HEK293 (cell line): ENCODE results near the gene APBB2.
A peak's percentile ranks its signal among the peaks of the same experiment; 100 is the strongest.

Source experiments
- CTCF ChIA-PET: fragments of 350-600 bp; formaldehyde crosslinking; extraction: SDS; loops from one replicate; lab custom pipeline; 2021; ENCODE audit warnings: antibody characterized with exemption; lab: Yijun Ruan, JAX
- POLR2A ChIA-PET: fragments of 300-600 bp; formaldehyde crosslinking; extraction: SDS; loops from one replicate; lab custom pipeline; 2020; ENCODE audit warnings: antibody characterized with exemption, inconsistent platforms; lab: Yijun Ruan, JAX
- H3K27ac ChIP-seq: fragments of 200-500 bp; sonication (Bioruptor generic); 2 replicates; pipeline ENCODE4 v1.5.1; 2014; ENCODE audit warnings: low read depth, low read length, control low read depth, inconsistent platforms; ENCODE audit errors: extremely low read depth
- H3K36me3 ChIP-seq, 2 experiments: fragments of 200-500 bp in 1 of 2; sonication (Bioruptor generic) in 1 of 2; 1 replicate in 1 of 2; 2 replicates in 1 of 2; pipeline ENCODE4 v1.5.1; 2014 to 2017; ENCODE audit warnings: inconsistent platforms in 2 of 2, low read length in 2 of 2; ENCODE audit not compliant: control insufficient read depth in 2 of 2, insufficient read depth in 1 of 2
- H3K4me1 ChIP-seq: fragments of 200-500 bp; sonication (Bioruptor generic); 2 replicates; pipeline ENCODE4 v1.5.1; 2014; ENCODE audit warnings: mild to moderate bottlenecking, low read length, inconsistent platforms; ENCODE audit not compliant: control insufficient read depth, insufficient read depth
- H3K4me3 ChIP-seq: 2 replicates; pipeline ENCODE4 v1.5.1; 2011; ENCODE audit warnings: low read depth, mild to moderate bottlenecking, control low read depth, low read length, moderate library complexity
- H3K9me3 ChIP-seq: fragments of 200-500 bp; sonication (Bioruptor generic); 2 replicates; pipeline ENCODE4 v1.5.1; 2014; ENCODE audit warnings: low read depth, low read length, inconsistent platforms; ENCODE audit not compliant: control insufficient read depth, insufficient read depth
- KLF8 ChIP-seq: fragments of 450-650 bp; formaldehyde crosslinking; IDR thresholded peaks from 2 replicates; pipeline ENCODE4 v1.5.1; 2016; ENCODE audit warnings: missing biosample characterization, missing genetic modification characterization
- ZBTB44 ChIP-seq: fragments of 450-650 bp; IDR thresholded peaks from 2 replicates; pipeline ENCODE4 v1.5.1; 2018; ENCODE audit warnings: missing biosample characterization, mild to moderate bottlenecking, missing genetic modification characterization
- ZFP37 ChIP-seq: fragments of 450-650 bp; formaldehyde crosslinking; IDR thresholded peaks from 2 replicates; pipeline ENCODE4 v1.5.1; 2016; ENCODE audit warnings: missing biosample characterization, missing genetic modification characterization
- ZNF157 ChIP-seq: fragments of 450-650 bp; formaldehyde crosslinking; IDR thresholded peaks from 2 replicates; pipeline ENCODE4 v1.5.1; 2016; ENCODE audit warnings: missing biosample characterization, missing genetic modification characterization
- ZNF23 ChIP-seq: fragments of 450-650 bp; formaldehyde crosslinking; IDR thresholded peaks from 2 replicates; pipeline ENCODE4 v1.5.1; 2016; ENCODE audit warnings: missing biosample characterization, missing genetic modification characterization, borderline replicate concordance
- ZNF280D ChIP-seq: fragments of 450-650 bp; formaldehyde crosslinking; IDR thresholded peaks from 2 replicates; pipeline ENCODE4 v1.5.1; 2016; ENCODE audit warnings: missing biosample characterization, missing genetic modification characterization
- ZNF302 ChIP-seq: fragments of 450-650 bp; formaldehyde crosslinking; IDR thresholded peaks from 2 replicates; pipeline ENCODE4 v1.5.1; 2016; ENCODE audit warnings: missing biosample characterization, missing genetic modification characterization, low read depth
- ZNF311 ChIP-seq: fragments of 450-650 bp; formaldehyde crosslinking; IDR thresholded peaks from 2 replicates; pipeline ENCODE4 v1.5.1; 2017; ENCODE audit warnings: missing biosample characterization, missing genetic modification characterization, borderline replicate concordance
- ZNF335 ChIP-seq: fragments of 450-650 bp; formaldehyde crosslinking; conservative IDR thresholded peaks from 2 replicates; pipeline ENCODE4 v1.5.1; 2016; ENCODE audit warnings: missing biosample characterization, missing genetic modification characterization
- ZNF404 ChIP-seq: fragments of 450-650 bp; formaldehyde crosslinking; IDR thresholded peaks from 2 replicates; pipeline ENCODE4 v1.5.1; 2017; ENCODE audit warnings: missing biosample characterization, missing genetic modification characterization
- ZNF585B ChIP-seq: fragments of 450-650 bp; formaldehyde crosslinking; IDR thresholded peaks from 2 replicates; pipeline ENCODE4 v1.5.1; 2016; ENCODE audit warnings: missing biosample characterization, missing genetic modification characterization
- ZNF76 ChIP-seq: fragments of 450-650 bp; formaldehyde crosslinking; IDR thresholded peaks from 2 replicates; pipeline ENCODE4; 2016; ENCODE audit warnings: low read depth, missing biosample characterization, missing genetic modification characterization, borderline replicate concordance
- ZNF837 ChIP-seq: fragments of 450-650 bp; formaldehyde crosslinking; IDR thresholded peaks from 2 replicates; pipeline ENCODE4 v1.5.1; 2016; ENCODE audit warnings: missing biosample characterization, missing genetic modification characterization
- ZXDB ChIP-seq: fragments of 450-650 bp; formaldehyde crosslinking; IDR thresholded peaks from 2 replicates; pipeline ENCODE4 v1.5.1; 2016; ENCODE audit warnings: missing biosample characterization, missing genetic modification characterization
- TF ChIP-seq, protein P1 (sequence below): fragments of 450-650 bp; formaldehyde crosslinking; IDR thresholded peaks from 2 replicates; pipeline ENCODE4 v1.5.1; 2017; ENCODE audit warnings: missing biosample characterization, missing genetic modification characterization

APBB2 gene

DNA sequence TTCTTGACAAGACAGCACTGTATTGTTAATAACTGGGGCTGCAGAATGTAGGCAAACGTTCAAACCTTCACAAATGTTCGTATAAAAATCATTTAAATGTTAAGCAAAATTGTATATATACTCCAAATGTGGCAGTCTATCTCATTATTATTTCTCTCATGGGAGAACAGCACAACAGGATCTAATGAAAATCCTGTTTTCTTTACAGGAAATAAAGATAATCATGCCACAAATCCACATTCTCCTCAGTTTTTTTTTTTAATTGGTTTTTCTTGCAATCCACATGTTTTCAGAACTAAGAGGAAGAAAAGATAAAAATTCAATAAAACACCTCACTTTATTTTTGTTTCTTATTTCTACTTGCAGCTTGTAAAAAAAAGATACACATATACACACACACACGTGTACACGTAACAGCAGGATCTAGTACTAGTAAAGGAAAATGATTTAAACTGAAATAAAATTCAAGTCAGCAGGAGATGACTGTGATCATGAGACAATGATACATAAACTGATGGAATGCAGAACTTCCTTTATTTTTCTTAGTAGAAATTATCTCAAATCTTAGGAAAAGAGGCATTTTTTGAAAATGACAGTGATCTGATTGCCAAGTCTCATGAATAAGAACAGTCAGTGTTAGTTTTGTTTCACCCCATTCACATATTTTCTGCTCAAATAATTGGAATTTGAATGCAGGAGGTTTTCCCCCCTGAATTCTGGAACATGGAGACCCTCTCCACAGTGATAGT is 11.3 kb downstream of the APBB2 start:
- H3K27ac ChIP-seq = no peak overlapping the region
- H3K4me3 ChIP-seq = no peak overlapping the region
- H3K9me3 ChIP-seq = no peaks in the 10 kb centered on the region
- peaks cover 4% of the 10 kb centered on the region; the same call in 1 of the 2 replicates for H3K4me1 ChIP-seq
- no peak for TF ChIP-seq KLF8
- TF ChIP-seq ZNF837 = no peak
- TF ChIP-seq ZNF335 (tag by site-specific recombination) = no peak
- no peak for TF ChIP-seq ZNF404 (tag by site-specific recombination)
- TF ChIP-seq, protein P1, sequence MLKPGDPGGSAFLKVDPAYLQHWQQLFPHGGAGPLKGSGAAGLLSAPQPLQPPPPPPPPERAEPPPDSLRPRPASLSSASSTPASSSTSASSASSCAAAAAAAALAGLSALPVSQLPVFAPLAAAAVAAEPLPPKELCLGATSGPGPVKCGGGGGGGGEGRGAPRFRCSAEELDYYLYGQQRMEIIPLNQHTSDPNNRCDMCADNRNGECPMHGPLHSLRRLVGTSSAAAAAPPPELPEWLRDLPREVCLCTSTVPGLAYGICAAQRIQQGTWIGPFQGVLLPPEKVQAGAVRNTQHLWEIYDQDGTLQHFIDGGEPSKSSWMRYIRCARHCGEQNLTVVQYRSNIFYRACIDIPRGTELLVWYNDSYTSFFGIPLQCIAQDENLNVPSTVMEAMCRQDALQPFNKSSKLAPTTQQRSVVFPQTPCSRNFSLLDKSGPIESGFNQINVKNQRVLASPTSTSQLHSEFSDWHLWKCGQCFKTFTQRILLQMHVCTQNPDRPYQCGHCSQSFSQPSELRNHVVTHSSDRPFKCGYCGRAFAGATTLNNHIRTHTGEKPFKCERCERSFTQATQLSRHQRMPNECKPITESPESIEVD (tag by site-specific recombination) = peak; percentile 74
- TF ChIP-seq ZXDB (tag by site-specific recombination) = no peak
- no peak for TF ChIP-seq ZBTB44
- TF ChIP-seq ZNF311 = no peak
- no peak for TF ChIP-seq ZNF76 (tag by site-specific recombination)
- POLR2A ChIA-PET = no interaction called here
- H3K36me3 ChIP-seq = no peaks in the 10 kb centered on the region
- CTCF ChIA-PET = interaction anchor here (2.1 kb wide), 1 partner anchor 10 kb away, joined by 8 read pairs; no protein-coding TSS in a partner anchor

- POLR2A ChIA-PET = no interaction called here
- no peaks in the 10 kb centered on the region for H3K9me3 ChIP-seq
- no peaks in the 10 kb centered on the region for H3K36me3 ChIP-seq
- H3K4me3 ChIP-seq = no peak overlapping the region
- TF ChIP-seq ZNF157 (tag by site-specific recombination) = no peak
- TF ChIP-seq ZNF23 (tag by site-specific recombination) = no peak
- TF ChIP-seq ZNF280D (tag by site-specific recombination) = no peak
- no peak for TF ChIP-seq ZNF585B (tag by site-specific recombination)
- no peak for TF ChIP-seq ZNF302 (tag by site-specific recombination)
- no peak for TF ChIP-seq ZFP37 (tag by site-specific recombination)
- TF ChIP-seq, all 188 proteins: peak for 0
- CTCF ChIA-PET = interaction anchor here (1.0 kb wide), 1 partner anchor 222 kb away, joined by 3 read pairs; no protein-coding TSS in a partner anchor
- peaks cover 4% of the 10 kb centered on the region; the same call in 1 of the 2 replicates for H3K4me1 ChIP-seq
- H3K27ac ChIP-seq = no peak overlapping the region
Measured at GRCh38 chr4:41202356-41202755, 12.0 kb downstream of the APBB2 start.
